GM04504 (cell line): ENCODE data around the gene STARD10.

Source experiments
- DNase-seq: peaks from one replicate; pipeline ENCODE4 v3.0.0-alpha.2; 2012; ENCODE audit warnings: low read depth

The STARD10 gene

GRCh38 chr11:72763823-72764222 is 30.0 kb downstream of the STARD10 start:
- no peak for DNase-seq

GRCh38 chr11:72762641-72763304 is 31.1 kb downstream of the STARD10 start:
- DNase-seq = no peak

DNA sequence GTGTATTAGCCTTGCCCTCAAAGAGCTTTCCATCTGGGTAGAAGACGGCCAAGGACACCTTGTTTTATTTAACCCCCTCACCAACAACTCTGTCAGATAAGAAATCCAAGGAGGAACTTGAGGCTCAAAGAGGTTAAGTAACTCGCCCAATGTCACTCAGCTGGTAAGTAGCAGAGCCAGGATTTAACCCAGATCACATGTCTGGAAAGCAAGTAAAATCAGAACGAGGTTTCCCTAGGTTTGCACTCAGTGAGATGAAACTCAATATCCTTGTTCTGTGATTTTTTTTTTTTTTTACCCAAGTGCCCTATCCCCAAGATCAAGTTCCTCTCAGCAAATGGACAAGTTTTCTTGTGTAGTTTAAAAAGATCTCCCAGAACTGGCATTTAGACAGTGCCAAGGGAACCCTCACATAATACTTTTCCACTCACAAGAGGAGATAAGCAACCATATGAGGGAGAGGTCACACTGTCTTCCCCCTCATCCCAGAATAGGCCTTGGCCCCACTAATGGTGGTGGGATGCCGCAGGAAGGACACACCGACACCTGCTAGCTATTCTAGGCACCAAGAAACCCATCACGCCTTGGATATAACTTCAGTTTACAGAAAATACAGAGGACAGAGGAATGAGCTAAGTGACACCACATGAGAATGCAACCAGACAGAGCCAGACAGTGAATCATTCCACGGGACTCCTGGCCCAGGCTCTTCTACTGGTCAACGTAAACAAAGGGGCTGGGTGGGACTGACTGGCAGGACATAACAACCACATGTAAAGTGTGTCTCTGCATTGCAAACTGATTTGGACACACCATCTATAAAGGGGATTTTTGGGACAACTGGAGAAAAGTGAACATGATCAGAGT is 33.1 kb downstream of the STARD10 start:
- no peak for DNase-seq

DNA sequence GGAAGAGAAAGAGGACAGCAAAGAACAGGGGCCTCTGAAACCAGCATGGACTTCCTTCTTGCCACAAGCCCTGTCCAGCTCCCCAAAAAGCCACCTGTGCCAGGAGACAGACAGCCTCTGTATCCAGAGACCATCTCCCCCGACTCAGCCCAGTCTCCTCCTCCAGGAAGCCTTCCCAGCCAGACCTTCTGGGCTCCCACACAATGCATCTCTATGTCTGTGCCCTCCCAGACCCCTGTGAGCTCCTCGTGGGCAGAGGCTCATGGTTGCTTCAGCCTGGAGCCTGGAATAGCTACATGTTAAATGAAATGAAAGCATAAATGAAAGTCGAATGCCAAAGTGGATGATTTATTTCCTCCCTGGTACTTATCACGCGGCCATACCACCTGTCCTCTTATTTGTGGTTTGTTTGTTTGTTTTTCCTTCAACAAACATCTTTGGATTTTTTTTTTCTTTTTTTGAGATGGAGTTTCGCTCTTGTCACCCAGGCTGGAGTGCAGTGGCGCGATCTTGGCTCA is 34.3 kb downstream of the STARD10 start:
- no peak for DNase-seq

- DNase-seq = no peak
Measured at GRCh38 chr11:72758690-72759389, 35.0 kb downstream of the STARD10 start.

DNA sequence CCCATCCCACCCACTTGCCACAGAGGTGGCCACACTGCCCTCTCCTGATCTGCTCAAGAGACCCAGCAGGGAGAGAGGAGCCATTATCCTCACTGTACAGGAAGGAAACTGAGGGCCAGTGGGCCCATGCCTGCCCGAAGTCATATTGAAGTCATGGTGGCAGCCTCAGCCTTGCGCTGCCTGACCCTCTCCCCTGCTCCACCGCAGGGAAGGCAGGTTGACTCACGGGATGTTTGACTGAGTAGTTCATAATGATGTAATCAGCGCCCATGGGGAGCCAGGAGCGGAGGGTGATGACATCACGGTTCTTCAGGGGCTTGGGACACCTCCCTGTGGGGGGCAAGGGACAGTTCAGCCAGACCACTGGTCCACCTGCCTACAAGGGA is 35.5 kb downstream of the STARD10 start:
- DNase-seq = no peak

DNA sequence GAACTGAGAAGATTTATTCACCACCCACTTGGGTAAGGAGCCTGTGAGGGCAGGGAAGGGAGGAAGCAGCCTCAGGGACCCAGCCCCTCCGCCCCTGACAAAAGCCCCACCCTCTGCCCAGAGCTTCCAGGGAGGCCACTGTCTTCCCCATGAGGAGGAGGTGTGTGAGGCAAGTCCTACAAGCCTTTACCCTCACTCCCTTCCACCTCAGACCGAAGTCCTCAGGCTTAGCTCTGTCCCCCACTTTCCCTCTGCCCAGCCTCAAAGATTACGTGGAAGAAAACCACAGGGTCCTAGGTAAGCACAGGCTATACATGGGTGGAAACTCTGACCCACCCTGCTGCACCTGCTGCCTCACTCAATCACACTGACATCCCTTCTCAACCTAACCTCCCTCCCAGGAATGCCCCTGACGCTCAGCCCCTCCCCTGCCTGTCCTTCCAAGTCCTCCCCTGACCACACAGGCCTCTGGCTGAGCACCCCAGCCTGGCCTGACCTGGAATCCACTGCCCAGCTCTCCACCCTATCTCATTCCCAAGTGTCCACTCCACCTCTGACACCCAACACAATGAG is 38.0 kb downstream of the STARD10 start:
- no peak for DNase-seq

DNA sequence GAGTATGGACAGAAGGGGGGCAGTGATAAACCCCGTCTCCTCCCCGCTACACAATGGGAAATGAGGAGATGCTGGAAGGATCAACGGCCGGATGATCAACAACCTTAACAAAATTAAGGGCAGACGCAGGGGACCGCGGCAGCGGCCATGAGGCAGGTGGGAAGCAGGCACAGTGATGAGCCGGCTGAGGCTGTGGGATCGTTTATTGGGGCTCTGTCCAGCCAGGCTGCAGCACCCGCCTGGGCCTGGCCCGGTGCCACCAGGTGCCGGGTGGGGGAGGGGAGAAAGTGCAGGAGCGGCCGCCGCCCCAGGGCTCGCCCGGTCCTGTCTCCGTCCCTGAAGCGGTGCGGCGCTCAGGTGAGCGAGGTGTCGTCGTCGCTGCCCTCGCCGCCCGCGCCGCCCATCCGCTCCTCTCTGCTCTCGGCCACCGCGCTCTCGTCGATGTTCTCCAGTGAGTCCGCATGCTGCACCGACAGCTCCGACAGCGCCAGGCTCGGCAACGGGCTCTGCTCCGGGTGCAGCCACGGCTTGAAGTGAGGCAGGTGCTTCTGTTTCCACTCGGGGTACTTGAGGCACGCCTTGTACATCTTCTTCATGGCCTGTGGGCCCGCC is 39.2 kb downstream of the STARD10 start:
- DNase-seq = no peak

DNA sequence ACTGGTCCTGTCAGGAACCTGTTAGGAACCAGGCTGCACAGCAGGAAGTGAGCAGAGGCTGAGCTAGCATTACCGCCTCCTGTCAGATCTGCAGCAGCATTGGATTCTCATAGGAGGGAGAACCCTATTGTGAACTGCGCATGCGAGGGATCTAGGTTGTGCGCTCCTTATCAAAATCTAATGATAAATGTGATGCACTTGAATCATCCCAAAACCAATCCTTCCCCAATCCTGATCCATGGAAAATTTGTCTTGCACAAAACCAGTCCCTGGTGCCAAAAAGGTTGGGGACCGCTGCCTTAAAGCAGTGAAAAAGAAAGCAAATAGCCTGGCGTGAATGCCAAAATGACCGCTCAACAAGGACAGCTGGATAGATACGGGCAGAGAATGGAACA is 39.7 kb downstream of the STARD10 start:
- DNase-seq = no peak

GRCh38 chr11:72753341-72754148 is 40.3 kb downstream of the STARD10 start:
- DNase-seq = no peak

DNA sequence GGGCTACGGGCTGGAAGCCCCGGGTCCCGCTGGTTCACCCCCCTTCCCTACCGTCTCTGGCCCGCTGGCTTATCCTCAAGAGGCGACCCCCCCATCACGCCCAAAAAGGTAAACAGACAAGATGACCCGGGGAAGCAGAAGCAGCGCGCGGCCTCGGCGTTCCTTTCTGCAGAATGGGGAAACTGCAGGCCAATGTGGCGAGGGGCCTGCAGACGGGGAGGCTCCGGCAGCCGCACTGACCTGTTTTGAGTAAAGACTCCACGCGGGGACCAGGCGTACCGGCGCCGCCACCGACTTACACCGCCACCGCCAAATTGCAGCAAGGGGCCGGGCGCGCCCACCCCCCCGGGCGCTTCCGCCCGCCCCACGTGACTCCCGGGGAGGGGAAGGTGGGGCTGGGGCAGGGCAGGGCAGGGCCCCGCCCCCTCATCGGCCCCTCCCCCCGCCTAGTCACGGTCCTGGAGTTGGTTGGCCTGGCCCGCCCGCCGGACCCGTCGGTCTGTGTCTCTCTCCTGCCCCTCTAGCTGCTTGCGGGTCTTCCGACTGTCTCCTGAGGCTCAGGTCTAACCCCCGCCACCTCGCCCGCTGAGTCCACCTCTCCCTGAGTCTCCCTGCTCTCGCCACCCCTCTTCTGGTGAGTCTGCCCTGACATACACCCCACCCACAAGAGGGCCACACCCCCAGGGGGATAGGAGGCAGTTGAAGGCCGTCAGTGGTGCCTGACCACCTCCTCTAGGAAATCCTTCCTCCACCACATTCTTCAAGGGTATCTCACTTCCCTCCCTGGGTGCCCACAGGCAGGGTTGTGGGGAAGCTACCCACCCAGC is 41.5 kb downstream of the STARD10 start, which contains the start of gene ARAP1:
Gene ARAP1, minus strand, starts transcription at position 321 of the 827 bp plus-strand sequence. CDS start 25,280 bp downstream, outside the sequence.
- DNase-seq = peak; percentile 35

GRCh38 chr11:72751116-72752087 is 42.4 kb downstream of the STARD10 start:
- no peak for DNase-seq

DNA sequence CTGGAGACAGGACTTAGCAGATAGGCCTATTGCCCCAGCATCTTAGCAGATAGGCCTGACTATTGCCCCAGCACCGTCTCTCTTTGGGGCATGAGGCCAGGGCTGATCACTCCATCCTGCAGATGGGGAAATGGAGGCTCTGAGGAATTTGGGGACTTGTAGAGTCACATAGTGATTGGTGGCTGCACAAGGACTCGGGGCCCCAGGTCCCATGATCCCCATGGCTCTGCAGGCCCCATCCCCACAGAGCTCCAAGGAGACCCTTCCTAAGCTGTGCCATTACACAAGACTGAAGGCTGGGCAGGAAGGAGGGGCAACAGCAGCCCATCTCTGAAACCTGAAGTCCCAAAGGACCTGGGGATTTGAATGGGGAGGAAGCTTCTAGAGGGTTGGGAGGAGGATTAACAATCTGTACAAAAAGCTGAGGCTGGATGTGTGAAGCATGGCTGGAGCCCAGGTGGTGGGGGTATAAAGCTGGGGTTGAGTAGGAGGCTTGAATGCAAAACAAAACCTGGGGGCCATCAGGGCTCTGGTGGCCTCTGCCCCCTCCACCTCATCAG is 43.2 kb downstream of the STARD10 start:
- no peak for DNase-seq

- no peak for DNase-seq
Measured at GRCh38 chr11:72750086-72750485, 43.8 kb downstream of the STARD10 start.

DNA sequence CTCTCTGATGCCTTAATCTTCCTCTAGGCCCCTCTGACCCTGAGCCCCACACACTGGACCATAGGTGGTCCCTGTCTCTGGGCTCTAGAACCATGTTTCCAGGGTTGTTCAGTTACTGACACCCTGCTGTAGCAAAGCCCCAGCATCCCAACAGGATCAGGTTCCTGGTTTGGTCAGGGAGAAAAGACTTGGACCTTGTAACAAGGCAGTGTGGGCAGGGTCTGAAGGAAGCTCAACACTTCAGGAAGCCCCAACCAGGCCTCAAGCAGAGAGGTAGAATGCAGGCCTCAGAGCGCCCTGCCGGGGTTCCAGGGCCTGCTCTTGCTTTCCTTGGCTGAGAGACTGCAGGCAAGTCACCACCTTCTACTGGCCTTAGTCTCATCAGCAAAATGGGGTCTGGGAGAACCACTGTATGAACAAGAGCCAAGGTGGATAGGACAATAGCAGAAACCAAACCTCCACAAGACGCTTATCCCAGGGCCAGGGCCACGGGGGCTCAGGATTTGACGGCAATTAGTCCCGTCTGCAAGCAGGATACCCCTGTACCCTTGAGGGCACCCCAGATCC is 46.5 kb downstream of the STARD10 start:
- no peak for DNase-seq

- DNase-seq = no peak
Measured at GRCh38 chr11:72746821-72747220, 47.0 kb downstream of the STARD10 start.

DNA sequence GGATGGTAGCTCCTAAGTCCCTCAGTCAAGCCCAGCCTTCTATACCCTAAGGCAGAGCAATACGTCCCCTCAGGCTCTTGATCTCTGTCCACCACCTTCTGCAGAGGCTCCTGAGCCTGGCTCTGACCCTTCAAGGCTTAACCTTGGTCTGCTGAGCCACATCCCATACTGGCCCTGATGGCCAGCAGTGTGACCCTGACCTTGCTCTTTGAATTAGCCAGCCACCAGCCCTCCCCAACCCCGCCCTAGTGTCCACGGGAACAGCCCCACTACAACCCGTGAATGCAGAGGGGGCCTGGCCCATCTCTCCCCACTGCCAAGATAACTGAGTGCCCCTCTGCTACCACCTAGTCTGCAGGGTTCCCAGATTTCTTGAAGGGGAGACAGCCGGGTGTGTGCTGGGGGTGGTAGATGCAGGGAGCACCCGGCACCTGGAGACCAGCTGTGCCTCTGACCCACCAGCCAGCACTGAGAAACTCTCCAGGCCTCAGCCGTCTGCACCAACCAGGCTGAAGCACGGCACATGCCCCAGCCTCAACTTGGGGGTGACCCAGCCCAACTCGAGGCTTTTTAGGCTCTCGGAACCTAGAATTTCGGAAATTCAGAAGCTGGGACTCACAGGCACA is 47.8 kb downstream of the STARD10 start:
- no peak for DNase-seq

DNA sequence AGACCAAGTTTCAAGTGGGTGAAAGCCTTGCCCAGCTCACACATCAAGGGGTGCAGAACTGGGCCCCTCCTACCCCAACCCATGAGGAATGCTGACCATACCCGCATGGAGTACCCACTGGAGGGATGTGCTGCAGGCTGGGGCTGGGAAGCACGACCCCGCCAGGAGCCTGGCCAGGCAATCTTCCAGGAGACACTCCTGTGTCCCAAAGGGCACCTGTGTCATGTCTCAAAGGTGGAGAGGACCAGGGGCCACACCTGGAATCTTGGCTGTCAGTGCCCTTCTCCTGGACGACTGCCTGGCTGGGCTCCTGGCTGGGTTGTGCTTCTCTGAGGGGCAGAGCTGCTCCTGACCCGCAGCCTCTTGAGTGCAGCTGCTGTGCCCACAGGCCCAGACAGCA is 48.3 kb downstream of the STARD10 start:
- no peak for DNase-seq
